Spleen (tissue), 7 donors: ENCODE measurements around the gene ALOX5AP.

ENCODE experiments used
- CTCF ChIP-seq, 11 experiments: fragments of 200-600 bp in 7 of 11; fragments of 450-650 bp in 4 of 11; sonication (generic) in 4 of 11; IDR thresholded peaks in 8 of 11; conservative IDR thresholded peaks in 3 of 11; 1 replicate in 7 of 11; 2 replicates in 4 of 11; pipeline versions ENCODE4 v1.4.0 to v1.8.0; 2016 to 2021; ENCODE audit warnings: antibody characterized with exemption in 11 of 11, inconsistent platforms in 4 of 11, mild to moderate bottlenecking in 1 of 11
- POLR2AphosphoS5 ChIP-seq, 3 donors: sonication (generic); formaldehyde crosslinking; IDR thresholded peaks; one replicate each; pipeline ENCODE4 v1.5.1; 2017; ENCODE audit warnings: antibody characterized with exemption in 3 of 3
- donor health status: DM: no; HTN: no; CAD: no; lungs with moderate emphysema.
- donor health status: DM: no; HTN: no; CAD: no.
- donor health status: DM: no; HTN: no; CAD: no.

- no peak for TF ChIP-seq CTCF (IDR thresholded peaks at IDR 0.05 in 8 of 11, conservative IDR thresholded peaks at IDR 0.05 in 3 of 11)
- no peak for TF ChIP-seq POLR2AphosphoS5 (IDR thresholded peaks at IDR 0.05)
These were observed 41.3 kb downstream of the ALOX5AP start for GRCh38 chr13:30776661-30777060.
